LHCN-M2 (cell line): ENCODE measurements around the gene BMPER. TPM values are rescaled to one million over a fixed set of nuclear protein-coding genes. Genes with fewer than 3 reads are reported as not detected.

Source experiments
- DNase-seq: peaks from one replicate; pipeline ENCODE4 v3.0.0-alpha.2; 2012; ENCODE audit warnings: low read depth
- polyA plus RNA-seq: library from polyadenylated mRNA; unstranded; fragments of >200 nt; gene quantifications from one replicate; pipeline ENCODE4 v1.2.1, GENCODE V29; 2012; ENCODE audit warnings: missing spikeins
- total RNA-seq: library from RNA; depleted of rRNA; stranded (reverse); fragments of >200 nt; gene quantifications from 2 replicates; pipeline ENCODE4 v1.2.3, GENCODE V29; 2014; rRNA removed

BMPER gene
- total RNA-seq, result 4.1 and 5.1 TPM in 2 replicates
- 5.7 TPM for polyA plus RNA-seq

DNA sequence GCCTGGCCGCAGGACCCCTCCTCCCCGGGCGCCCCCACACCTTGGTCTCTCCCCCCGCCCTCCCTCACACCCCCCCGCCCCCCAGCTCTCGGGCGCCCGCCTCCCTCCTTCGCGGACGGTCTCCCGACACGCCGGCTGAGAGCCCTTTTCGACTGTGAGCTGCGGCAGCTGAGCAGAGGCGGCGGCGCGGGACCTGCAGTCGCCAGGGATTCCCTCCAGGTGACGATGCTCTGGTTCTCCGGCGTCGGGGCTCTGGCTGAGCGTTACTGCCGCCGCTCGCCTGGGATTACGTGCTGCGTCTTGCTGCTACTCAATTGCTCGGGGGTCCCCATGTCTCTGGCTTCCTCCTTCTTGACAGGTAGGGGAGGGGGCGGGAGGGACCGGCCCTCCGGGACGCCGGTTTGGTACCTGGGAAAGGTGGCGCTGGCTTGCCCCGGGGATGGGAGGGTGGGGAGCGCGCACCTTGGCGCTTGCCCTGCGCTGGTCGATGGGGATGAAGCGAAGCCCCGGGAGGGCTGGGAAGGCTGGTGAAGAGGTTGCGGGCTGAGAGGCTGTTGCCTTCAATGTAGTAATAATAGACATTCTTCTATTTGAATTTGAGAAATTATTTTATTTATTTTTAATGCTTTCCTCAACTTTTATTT is at the start of gene BMPER:
Gene BMPER (plus strand): TSS at position 151 of the 644 bp plus-strand sequence. CDS start 75 bp downstream, at position 226.
- peak; percentile 48 for DNase-seq

DNA sequence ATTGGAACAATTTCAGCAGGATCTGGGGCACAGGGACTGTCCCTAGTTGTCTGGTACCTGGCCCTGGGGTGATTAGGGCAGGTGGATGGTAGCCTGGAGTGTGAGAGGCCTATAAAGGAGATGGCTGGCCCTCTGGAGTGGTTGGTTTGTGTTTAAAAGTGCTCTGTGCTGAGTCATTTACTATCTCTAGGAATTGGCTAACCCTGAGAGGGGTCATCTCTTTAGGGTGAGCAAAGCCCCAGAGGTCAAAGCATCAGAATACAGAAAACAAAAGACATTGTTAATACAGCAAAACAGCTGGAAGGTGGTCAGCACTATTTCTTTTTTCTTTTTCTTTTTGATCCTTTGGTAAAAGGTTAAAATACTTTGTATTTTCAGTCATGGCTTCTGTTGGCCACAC is 43.4 kb upstream of the BMPER start:
- peak; percentile 73 for DNase-seq

DNA sequence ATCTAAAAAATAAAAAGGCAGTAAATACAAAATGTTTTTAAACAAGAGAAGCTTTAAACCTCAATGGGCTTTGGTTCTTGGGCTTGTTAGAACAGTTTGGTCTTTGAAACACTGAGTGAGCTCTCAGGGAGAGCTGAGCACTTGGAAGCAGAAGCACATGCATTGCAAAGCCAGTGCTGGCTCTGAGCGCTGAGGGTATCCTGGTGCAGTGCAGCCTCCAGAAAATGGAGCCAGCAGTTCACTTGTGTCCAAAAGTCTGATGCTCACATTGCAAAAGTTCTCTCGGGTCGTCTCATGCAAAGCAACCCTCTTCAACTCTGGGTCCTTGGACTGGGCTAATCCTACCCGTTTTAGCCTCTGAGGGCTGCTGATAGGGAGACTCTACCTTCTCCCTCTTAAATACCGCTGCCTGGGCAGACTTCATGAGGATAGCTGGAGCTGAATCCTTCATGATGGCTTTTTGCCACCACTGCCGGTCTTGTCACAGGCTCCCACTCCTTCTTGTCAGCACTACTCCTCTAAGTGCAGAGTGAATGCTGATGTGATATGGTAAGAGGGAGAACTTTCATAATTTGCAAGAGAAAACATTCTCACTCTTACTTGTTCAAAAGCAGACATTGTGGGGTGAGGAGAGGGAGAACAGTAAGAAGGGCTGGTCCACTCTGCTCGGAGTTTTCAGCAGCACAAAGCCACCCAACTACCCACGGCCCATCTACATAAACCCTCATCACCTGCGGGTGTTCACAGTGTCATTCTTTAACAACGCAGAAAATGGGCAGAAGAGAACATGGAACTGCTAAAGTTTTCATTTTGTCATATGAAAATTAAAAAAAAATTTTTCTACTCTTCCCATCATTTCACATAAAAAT is 42.2 kb upstream of the BMPER start:
- no peak for DNase-seq

DNA sequence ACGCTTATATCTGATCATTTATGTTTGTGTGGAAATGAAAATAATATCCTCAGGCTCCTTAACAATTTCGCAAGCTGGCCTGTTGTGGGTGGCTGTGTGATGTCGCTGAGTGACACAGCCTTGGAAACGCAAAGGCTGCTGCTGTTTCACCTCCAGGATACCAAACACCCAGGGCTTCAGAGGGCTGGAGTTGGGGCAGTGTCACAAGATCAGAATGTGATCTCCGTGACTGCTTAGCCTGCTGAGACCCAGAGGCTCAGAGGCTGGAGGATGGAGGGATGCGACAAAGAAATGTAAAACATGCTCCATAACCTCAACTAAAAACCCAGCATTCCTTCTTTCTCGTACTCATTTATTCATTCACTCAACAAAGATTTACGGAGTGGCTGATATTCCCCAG is 37.2 kb upstream of the BMPER start:
- DNase-seq, result peak; percentile 76

DNA sequence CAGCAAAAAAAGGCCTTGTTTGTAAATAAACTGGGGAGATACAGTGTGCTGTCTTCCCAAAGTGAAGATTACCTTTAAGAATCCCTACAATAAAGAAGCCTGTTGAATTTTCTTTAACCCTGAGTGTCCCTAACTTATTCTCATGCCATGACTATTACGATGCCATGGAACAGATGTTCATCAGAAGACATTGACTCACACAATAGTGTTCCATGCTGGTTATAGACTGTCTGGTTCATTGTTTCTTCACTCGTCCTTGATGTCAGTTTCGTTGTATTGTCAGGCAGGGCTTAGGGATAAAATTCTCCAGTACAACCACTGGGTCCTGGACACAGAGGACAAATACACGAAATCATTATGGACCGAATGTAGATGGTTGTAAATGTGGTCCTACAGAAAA is 36.2 kb upstream of the BMPER start:
- DNase-seq, result peak; percentile 61

DNA sequence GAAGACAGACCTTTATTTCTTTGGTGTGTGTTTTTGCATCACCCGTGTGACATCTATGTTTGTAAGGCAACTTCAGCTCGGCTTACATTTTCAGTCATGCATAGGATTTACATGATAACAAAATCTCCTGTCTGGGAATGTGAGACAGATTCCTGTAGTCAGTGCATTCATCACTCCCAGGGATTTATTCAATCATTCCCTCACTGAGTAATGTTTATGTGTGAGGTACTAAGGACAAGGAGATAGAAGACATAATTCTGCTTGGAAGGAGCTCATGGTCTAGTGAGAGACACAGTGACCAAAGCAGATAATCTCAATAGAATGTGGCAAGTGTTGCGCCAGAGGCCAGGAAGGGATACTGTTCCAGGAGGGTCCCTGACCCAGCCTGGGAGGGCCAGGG is 35.2 kb upstream of the BMPER start:
- no peak for DNase-seq

DNA sequence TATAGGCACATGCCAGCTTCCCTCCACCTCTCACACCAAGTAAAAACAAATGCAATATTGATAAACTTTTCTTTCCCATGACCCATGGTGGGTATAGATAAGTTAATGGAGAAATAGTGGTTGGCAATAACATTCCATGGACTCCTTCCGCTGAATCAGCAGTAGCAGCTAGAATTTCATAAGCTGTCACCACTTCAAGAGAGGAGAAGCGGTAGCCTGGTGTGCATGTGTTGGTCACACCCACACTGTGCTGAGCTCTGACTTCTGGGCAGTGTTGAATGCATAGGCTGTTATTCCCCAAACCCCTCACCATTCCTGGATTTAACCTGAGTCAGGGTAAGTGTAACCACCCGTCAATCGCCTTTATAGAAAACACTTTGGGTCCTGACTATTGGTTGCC is 32.5 kb upstream of the BMPER start:
- DNase-seq, result peak; percentile 47

DNA sequence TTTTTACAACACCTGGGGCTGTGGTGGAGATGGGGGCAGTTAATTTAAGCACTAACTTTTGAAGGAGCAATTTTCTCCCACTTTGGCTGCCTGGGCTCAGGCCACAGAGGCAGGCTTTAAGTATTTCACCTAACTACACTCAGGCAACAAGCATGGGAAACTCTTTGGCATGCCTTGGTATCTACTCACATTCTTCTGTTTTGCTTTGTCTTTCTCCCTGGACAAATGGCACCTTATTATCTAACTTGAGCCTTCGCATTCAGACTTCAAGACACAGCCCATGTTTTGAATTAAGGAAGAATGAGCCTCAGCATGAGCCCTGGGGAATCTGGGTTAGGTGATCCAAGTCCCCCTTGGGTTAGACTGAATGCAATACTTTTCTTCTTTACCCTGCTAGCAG is 31.8 kb upstream of the BMPER start:
- no peak for DNase-seq

DNA sequence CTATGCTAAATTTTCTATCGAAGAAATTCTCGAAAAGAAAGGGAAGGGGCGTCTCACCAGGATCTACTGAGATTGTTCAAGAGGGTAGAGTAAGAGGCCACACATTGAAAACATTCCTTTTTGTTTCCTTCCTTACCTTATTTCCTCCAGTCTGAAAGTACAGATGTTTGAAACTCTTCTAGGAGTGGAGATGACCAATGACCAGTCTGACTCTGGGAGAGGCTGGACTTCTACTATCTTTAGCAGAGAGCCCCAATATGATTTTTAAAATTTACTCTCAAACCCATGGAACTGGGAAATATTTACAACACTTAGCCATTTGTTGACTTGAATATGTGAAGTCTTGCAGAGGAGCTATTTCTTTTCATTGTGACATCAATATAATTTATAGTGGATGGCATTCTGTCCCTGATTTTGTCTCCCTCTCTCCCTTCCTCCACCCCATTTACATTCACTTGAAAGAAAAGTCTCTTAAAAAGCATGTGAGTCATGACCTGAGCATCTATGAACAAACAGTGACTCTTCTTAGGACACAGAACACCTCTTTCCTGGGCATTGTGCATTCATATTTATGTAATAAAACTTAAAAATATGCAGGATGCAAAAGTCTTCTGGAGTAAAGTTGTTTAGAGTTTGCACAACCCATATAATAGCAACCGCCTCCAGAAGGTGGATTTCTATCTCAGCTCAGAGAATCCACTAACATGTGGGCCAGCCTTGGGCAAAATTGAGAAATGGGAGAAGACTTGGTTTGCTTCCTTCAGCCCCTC is 31.2 kb upstream of the BMPER start:
- DNase-seq, result peak; percentile 93

DNA sequence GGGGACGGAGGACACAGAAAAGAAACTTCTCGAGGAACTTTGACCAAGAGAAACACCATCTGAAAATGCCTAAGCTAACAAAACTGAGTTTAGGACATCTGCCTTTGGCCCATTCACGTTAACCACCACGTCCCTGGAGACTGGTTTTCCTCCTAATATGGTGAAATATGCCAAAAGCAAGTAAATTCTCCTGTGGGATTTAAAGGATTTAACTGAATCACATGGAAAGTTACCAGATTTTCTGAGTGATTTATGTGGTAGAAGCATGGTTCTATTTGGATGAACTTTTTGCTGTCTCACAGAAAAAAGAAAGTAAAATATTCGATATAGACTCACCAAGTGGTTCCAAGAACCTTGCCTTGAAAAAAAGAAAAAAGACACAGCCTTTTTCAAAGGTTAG is 30.4 kb upstream of the BMPER start:
- peak; percentile 99 for DNase-seq

DNA sequence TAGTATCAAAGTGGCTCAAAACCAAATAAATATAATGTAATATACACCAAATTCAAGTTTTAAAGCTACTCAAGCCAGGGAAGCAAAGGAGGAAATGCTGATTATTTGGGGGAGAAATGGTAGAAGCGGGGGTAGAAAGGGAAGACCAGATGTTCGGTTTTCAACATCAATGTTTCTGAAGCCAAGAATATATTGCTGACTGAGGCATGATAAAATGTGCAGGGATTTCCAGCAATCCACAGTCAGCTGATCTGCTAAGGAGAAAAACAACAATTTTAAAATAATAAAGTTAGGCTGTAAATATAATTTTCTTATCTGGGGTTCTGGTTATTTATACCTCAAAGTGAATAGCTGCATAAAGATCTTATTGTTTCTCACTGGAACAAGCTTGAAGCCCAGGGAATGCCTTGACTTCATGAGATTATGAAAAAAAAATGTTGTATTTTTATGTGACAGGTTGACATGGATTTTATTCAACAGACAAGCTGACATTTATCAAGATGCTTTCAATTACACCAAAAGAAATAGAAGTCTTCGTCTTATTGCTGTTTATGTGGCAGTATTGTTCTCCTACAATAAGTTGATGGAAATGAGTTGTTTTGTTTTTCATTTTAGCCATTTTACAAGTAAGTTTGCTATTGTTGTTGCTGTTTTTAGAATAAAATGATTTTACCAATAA is 28.6 kb upstream of the BMPER start:
- DNase-seq, result no peak

DNA sequence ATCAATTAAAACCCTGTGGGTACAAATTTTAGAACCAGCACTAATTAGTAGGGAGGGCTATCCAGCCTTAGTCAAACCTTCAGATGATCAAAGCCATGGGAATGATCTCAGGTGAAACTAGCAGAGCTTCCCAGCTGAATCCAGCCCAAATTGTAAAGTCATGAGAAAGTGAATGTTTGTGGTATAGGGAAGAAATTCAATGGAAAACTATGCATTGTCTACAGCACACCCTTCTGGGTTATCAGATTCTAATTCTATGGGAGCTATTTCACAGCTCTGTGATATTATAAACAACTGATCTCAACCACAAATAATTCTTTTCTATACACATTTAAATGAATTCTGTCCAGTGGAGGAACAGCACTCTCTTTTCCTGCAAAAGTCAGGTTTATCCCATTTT is 24.6 kb upstream of the BMPER start:
- DNase-seq, result peak; percentile 36

DNA sequence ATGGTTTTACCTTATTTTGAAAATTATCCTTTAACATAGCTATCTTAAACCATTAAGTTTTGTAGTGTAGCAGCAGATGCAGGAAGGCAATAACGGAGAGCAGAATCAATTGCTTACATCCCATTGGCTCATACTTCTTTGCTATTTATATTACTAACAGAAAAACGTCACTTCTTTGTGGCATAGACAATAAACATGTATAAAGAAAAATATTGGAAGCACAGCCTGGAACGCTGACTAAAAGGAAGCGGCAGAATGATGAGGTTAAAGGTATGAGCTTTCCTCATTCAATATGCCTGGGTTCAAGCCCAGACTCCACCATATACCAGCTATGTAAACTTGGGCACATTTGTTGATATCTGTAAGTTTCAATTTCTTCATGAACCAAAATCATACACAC is 24.0 kb upstream of the BMPER start:
- DNase-seq, result no peak

DNA sequence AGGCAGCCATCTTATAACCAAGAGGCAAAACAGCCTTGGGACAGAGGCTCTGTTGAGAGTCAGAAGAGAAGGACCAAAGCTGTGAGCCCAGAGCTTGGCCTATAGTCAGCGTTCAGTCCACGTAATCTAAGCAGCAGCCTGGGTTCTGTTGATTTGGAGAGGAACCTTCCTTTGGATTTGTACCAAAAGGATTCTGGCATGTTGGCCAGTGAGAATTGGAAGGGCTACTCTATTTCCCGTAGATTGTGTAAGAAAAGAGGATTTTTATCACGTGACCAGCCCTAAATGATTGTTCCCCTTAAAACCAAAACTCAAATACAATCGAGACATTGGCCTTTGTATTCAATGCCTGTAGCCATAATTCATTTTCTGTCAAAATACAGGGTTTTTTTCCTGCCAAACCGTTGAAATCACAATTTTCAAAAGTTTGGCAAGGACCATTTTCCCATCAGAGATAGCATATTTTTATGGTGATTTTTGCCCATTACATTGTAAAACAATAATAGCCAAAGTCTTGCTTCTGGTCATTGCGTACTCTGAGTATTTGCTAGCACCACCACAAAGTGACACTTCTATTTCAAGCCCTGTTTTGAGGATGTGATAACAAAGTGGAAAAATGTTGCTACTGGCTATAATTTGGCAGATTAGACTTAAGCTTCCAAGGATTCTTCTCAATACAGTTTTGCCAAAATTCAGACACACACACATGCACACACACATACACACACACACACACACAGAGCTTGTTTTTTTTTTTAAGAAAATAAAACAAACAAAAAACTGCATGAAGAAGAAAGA is 23.1 kb upstream of the BMPER start:
- no peak for DNase-seq

DNA sequence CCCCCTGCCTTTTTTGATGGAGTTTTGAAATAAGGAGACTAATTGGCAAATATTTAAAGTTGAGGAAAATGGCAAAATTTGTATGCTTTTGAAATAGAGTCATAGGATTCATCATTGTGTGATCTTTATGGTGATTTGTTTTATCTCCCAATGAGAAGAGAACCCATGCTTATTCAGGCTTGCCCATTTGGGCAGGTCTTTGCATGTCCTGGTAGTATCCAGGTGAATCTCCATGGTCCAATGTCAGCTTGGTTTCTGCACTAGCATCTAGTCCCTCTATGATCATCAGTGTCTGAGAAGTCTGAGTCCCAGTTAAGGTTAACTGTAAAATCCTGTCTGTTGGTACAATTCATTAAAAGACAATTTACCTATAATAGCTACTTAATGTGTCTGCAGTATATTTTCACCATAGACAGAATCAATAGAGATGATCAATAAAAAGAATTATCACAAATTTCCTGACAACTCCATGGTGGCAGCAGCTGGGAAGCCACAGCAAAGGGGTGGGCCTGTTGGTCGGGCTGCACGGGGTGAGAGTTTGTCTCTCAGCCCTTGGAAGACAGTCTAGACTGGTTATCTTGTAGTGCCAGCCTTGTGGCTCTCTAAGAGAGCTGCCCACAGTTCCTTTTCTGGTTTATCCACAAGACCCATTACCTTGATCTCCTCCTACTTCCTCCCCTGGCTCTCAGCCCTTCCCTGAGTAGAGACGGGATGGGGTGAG is 22.2 kb upstream of the BMPER start:
- no peak for DNase-seq

DNA sequence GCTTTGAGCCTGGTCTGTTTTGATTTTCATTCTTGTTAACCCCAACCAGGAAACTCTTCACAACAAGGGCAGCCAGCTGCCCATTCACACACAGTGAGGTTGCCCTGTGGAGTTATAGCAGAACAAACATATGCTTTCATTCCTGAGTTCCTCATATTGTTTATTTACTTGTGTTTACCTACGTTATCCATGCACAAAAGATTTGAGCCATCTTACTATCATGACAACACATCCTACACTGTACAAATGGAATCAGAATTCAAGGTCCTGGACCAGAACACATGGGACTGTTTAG is 21.7 kb upstream of the BMPER start:
- peak; percentile 29 for DNase-seq

DNA sequence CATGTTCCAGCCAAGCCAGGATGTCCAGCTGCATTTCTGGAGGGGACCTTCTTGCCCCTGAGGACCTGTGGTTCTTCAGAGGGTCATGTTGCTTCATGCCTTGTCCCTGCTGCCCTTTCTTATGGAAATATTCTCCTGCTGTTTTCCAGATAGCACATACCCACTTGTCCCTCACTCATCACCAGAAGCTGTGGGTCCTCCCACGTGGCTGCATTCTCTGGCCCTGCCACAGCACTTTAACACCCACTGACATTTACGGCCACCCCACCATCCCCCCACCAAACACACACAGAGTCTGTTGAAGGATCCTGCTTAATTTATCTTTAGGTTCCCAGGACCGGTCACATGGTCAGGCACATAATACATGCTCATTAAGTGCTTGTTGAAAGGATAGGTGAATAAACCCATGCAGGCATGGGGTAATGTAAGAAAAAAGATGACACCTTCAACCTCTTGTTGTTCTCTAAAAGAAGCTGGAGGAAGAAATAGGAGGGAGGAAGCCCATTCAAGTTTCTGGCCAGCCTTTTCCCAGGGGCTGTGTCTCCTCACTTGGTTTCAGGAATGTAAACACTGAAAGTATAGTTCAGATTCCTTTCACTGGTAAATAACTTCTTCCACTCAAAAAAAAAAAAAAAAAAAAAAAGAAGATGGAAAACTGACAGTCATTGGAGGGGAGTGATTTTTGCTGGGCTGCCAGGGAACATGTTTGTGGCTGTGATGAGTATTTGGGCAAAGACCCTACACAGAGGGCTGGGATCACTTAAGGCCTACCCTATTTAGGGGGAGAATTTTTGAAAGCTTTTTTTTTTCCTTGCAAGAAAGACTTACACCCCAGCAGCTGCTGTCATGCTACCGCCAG is 19.8 kb upstream of the BMPER start:
- DNase-seq, result no peak

DNA sequence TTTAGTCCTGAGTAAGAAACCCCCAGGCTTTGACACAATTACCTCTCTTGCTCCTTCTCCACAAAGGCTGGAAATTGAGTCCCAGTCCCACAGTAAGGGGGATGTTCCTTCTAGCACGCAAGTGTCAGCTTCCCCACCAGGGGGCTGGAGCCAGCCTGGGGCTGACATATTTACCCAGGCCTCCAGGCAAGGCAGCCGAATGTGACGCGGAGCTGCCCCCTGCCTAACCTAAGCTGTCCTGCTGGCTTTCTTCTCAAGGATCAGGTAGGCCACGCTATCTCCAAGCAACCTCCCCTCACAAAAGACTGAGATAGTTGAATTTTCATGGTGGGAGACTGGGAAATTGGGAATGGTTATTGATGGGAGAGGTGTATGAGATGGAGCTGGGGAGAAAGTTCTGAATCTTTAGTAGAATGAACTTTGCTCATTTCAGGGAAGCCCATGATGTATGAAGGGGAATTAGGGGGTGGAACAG is 19.2 kb upstream of the BMPER start:
- DNase-seq, result peak; percentile 51

DNA sequence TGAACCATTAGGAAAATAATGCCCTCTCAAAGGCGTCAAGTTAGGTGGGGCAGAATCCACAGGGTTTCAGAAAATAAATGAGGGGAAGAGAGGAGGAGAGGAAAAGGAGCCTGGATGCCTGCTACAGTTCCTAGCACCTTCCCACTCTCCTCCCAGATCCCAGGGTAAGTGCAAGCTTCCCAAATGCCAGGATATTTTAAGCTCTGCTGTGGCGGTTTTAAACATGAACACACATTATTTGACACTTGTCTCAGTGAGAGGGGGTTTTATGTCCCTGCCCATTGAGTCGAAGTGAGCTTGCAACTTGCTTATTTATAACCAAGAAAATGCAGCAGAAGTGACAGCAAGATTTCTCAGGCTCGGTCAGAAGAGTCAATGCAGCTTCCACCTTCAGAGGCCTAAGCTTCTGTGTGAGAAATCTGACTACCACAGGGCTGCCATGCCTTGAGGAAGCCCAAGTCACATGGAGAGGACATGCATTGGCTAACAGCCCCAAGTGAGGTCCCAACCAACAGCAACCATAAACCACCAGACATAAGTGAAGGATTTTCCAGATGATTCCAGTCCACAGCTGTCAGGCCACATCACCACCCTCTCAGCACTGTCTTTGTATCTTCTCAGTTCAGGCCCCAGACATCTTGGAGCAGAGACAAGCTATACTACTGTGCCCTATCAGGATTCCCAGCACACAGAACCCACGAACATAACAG is 17.9 kb upstream of the BMPER start:
- DNase-seq, result peak; percentile 56
